Measurements from ENCODE around the gene HCFC1R1.
"Not testable (repeated sequence)": the region's sequence is repeated elsewhere in the genome, so short reads cannot be mapped to it uniquely, and the experiment has no call there.

The HCFC1R1 gene

DNA sequence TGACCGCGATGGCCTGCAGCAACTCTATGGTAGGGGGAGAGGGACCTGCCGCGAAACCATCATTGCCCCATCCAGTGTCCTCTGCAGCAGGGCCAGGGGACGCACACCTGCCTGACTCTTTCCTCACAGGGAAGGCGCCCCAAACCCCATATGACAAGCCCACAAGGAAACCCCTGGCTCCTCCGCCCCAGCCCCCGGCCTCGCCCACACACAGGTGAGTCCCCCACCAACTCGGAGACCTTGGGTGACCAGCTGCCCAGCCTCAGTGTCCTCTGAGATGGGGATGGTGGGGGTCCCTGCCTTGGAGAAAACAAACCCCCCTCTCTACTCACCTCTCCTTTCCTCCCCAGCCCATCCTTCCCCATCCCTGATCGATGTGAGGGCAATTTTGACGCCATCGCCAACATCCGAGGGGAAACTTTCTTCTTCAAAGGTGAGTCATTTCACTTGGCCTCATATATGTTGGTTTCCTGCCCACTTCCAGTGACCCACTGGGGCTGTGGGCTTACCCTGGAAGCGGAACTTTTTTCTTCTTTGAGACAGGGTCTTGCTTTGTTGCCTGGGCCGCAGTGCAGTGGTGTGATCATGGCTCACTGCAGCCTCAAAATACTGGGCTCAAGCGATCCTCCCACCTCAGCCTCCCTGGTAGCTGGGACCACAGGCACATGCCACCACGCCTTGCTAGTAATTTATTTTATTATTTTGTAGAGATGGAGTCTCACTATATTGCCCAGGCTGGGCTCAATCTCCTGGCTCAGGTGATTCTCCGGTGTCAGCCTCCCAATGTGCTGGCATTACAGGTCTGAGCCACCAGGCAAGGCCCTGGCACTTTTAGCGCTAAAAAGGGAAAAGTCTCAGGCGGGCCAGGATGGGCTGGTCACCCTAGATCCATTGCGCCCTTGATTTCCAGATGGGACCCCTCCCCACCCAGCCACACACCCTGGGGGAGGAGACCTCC, 33.7 kb upstream of the HCFC1R1 start:
- DNase-seq (ENCODE audit: low read depth in 2 of 2), result no peak

DNA sequence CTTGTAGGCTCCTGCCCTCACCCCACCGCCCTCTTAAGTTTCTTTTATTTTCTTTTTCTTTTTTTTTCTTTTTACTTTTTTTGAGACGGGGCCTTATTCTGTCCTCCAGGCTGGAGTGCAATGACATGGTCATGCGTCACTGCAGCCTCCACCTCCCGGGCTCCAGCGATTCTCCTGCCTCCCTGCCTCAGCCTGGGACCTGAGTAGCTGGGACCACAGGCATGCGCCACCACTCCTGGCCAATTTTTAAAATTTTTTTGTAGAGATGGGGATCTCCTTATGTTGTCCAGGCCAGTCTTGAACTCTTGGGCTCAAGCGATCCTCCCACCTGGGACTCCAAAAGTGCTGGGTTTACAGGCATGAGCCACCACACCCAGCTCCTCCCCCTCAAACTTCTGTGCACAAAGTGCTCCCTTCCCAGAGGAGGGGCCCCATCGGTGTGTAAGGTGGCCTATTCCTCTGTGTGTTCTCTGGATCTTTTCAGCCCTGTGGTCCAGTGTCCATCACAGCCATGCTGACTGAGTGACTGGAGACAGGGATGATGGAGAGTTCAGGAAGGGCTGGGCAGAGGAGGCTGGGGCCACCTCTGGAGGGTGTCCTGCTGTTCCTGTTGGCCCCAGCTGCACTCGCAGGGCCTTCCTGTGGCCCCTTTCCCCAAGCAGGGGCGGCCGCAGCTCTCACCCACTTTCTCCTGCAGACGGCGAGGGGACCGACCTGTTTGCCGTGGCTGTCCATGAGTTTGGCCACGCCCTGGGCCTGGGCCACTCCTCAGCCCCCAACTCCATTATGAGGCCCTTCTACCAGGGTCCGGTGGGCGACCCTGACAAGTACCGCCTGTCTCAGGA, 32.8 kb upstream of the HCFC1R1 start:
- DNase-seq (ENCODE audit: low read depth in 2 of 2), result no peak

DNA sequence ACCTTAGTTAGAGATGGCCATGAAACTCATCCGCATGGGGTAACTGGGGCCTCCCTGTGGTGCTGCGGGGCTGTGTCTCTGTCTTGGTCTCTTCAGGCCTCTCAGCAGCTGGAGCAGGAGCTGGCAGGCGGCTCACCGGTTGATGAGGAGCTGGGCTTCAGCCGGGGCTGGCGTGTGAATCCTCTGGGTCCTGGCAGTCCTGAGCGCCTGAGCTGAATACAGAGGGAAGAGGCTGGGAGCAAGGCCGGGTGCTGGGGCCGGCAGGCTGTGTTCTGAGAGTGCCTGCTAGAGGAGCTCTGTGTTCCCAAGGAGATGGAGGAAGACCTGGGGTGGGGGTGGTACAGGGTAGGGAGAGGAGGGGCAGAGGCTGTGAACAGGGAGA, 32.0 kb upstream of the HCFC1R1 start:
- not testable (repeated sequence) for DNase-seq (ENCODE audit: low read depth in 2 of 2)

DNA sequence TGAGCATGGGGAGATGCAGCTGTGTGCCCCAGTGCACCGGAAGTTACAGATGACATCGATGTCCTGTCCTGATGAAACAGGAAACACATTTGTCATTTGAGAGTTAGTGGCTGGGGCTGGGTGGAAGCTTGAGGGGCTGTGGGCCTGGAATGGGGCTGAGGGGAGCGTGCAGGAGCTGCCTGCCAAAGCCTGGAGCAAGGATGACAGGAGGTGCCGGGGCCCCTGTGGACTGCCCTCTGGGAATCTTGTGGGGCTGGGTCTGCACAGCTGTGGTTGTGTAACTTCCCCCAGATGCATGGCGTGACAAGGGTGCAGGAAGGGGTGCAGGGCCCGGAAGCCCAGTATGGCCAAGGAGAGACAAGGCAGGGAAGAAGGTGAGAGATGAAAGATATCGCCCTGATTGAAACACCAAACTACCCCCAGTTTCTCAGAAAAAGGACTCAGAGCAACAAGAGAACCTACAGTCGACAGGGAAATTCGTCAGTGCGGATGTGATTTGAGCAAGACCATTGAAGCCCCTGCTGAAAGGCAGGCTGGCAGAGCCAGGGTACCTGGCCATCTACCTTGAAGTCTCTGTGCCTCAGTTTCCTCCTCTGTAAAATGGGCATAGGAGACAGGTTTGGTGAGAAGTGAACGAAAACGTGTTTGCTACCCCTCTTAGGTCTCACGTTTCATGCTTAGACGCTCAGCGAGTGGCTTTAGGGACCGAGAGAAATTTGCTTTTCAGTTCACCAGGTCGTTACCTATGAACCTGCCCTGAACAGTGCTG, 31.4 kb upstream of the HCFC1R1 start:
- DNase-seq (ENCODE audit: low read depth in 2 of 2), result no peak

DNA sequence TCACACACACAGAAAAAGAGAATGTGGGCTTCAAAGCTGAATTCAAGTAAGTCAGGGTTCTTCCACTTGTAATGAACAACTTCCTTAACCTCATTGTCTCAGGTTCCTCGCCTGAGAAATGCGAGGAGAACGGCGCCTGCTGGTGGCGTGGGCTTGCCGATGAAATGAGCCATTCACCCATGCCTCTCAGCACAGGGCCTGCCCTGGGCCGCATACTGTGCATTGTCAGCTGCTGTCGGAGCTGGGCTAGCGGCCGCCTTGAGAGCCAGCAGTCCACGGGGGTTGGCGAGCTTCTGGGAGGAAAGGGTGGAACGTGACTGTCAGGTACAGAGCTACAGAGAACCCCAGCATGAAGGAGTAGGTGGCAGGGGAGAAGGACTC, 29.6 kb upstream of the HCFC1R1 start:
- DNase-seq (ENCODE audit: low read depth in 2 of 2), result not testable (repeated sequence)

DNA sequence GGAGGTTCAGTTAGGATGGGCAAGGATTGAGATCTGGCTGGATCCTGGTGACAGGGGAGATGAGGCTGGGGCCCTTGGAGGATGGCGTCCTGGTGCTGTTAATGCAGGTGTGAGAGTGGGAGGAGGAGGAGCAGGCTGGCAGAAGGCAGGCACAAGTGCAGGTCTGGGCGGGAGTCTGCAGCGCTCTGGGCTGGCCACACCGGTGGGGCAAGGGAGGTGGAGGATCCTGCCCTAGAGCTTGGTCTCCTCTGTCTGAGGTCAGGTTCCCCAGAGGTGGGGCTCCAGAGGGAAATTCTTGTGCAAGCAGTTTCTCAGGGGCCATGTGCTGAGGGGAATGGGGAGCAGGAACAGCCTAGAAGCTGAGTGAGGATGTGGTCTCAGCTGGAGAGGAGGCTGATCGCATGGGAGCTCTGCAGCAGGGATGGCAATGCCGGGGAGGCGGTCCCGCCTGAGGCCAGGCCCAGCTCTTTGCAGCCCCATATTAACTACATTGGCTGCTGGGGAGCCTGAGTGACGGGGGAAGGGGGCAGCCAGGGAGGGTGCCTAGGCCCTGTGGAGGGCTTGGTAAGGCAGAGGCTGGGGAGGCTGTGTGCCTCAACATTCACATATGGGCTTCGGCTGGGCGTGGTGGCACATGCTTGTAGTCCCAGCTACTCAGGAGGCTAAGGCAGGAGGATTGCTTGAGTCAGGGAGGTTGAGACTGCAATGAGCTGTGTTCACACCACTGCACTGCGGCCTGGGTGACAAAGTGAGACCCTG, 29.0 kb upstream of the HCFC1R1 start:
- not testable (repeated sequence) for DNase-seq (ENCODE audit: low read depth in 2 of 2)

DNA sequence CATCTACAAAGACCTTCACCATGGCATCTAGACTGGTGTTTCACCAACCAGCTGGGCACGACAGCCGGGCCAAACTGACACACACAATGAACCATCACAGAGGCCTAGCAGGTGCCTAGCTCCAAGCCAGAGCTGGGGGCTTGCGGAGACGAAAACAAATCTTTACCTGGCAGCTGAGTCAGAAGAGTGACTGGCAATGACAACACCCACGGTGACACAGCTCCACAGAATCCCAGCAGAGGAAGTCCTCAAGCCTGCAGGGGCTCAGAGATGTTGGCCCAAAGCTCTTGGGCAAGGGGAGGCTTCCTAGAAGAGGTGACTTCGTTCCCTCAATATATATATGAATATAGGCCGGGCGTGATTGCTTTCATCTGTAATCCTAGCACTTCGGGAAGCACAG, 27.8 kb upstream of the HCFC1R1 start:
- no peak for DNase-seq (ENCODE audit: low read depth in 2 of 2)

DNA sequence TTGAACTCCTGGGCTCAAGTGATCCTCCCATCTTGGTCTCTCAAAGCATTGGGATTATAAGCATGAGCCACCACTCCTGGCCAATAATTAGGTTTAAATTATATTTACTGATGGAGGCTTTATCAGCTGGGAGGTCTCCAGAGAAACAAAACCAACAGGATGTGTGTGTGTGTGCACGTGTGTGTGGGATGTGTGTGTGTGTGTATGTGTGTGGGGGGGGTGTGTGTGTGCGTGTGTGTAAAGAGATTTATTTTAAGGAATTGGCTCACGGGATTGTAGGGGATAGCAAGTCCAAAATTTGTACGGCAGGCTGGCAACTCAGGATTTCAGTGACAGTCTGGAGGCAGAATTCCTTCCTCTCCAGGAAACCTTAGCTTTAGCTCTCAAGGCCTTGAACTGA, 27.3 kb upstream of the HCFC1R1 start:
- DNase-seq (ENCODE audit: low read depth in 2 of 2), result no peak

DNA sequence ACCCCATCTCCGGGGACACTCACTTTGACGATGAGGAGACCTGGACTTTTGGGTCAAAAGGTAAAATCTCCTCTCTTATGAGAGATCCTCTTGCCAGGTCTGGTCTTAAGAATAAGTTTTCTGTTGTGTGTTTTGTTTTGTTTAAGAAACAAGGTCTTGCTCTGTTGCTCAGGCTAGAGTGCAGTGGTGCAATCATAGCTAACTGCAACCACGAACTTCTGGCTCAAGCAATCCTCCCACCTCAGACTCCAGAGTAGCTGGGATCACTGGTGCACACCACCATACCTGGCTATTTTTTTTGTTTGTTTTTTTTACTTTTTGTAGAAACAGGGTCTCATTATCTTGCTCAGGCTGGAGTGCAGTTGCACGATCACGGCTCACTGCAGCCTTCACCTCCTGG, 26.7 kb upstream of the HCFC1R1 start:
- no peak for DNase-seq (ENCODE audit: low read depth in 2 of 2)

DNA sequence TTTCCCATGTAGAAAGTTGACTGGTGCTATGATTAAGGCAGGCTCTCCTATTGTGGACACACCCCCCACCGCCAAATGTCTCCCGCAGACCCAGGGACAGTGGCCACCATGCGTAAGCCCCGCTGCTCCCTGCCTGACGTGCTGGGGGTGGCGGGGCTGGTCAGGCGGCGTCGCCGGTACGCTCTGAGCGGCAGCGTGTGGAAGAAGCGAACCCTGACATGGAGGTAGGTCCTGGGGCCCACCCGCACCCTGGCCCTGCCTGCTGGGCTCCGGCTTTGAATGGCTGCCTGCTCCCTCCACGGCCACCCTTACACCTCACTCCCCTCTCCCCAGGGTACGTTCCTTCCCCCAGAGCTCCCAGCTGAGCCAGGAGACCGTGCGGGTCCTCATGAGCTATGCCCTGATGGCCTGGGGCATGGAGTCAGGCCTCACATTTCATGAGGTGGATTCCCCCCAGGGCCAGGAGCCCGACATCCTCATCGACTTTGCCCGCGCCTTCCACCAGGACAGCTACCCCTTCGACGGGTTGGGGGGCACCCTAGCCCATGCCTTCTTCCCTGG, 26.3 kb upstream of the HCFC1R1 start:
- DNase-seq (ENCODE audit: low read depth in 2 of 2), result no peak

DNA sequence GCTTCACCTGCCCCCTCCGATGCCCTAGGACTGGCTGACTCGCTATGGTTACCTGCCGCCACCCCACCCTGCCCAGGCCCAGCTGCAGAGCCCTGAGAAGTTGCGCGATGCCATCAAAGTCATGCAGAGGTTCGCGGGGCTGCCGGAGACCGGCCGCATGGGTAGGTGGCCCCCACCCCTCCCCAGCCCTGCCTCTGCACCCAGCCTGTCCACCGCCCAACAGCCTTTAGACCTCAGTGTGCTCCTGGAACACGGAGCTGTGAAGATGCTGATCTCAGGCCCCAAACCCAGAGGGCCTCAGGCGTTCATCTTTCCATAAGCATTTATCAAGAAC, 23.6 kb upstream of the HCFC1R1 start:
- no peak for DNase-seq (ENCODE audit: low read depth in 2 of 2)

DNA sequence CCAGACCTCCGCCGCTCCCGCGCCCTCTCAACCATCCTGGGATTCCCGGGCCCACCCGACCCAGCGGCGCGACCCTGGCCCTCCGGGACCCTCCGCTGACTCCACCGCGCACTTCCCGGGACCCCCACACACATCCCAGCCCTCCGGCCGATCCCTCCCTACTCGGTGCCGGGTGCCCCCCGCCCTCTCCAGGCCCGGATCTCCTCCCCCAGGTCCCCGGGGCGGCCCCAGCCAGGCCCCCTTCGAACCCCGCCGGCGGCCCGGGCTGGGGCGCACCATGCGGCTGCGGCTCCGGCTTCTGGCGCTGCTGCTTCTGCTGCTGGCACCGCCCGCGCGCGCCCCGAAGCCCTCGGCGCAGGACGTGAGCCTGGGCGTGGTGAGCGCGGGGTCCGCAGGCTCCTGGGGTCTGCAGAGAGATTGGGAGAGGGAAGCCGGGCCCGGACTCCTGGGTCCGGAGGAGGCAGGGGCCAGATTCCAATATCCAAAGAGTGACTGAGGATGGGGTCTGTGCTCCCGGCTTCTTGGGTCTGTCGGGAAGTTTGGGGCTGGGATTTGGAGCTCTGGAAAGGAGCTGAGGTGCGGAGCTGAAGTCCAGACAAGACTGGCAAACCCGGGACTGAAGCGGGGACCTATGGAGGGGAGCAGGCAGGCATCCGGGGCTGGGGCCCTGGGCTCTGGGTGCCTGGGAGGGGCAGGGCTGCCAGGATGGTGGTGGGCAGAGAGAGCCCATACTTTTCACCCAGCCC, 23.1 kb upstream of the HCFC1R1 start:
- no peak for DNase-seq (ENCODE audit: low read depth in 2 of 2)

DNA sequence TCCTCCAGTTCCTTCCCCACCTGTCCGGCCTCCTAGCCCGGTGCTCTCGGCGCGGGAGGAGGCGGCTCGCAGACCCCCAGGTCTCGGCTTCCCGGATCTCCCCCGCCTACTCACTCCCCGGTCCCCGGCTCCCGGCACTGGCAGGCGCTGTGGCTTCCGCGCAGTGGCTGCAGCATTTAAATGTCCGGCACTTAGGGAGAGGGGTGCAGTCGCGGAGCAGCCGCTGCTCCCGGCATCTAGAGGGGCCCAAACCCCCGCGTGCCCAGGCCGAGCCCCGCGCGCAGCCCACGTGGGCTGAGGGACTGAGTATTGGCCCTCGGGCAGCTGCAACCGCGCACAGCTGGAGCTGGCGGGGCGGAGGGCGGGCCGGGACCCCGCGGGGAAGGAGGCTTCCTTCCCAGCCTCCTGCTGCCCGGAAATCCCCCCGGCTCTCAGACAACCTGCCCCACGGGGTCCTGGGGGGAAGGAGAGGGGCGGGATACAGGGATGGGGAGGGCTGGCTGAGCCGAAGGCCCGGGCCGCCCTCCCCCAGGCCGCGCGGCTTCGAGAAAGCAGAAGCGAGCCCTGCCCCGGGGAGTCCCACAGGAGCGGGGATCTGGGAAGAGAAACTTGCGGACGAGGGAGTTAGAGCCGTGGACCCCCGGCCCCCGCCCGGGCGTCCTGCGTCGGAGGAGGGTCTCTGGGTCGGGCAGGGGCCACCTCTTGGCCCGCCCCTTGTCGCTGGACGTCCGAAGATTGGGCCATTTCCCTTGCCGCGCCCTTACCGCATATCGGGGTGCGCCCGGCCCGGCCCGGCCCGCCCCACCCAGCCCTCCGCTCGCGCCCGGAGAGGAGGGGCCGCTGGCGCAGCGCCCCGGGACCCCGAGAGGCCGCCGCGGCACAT, 22.3 kb upstream of the HCFC1R1 start, which contains the start of gene MMP25:
TSS of gene MMP25 (plus strand) at position 804 of the 883 bp plus-strand sequence. CDS start 357 bp downstream, outside the sequence.
- DNase-seq (ENCODE audit: low read depth in 2 of 2), result no peak

DNA sequence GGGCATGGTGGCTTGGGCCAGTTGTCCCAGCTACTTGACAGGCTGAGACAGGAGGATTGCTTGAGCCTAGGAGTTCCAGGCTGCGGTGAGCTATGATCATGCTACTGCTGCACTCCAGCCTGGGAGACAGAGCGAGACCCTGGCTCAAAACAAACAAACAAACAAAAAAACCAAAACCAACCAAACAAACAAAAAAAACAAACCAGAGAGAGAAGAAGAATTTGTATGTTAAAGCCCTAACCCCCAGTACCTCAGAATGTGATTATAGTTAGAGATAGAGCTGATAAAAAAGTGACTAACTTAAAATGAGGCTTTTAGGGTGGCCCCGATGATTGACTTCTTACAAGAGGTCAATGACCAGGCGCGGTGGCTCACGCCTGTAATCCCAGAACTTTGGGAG, 21.0 kb upstream of the HCFC1R1 start:
- no peak for DNase-seq (ENCODE audit: low read depth in 2 of 2)

DNA sequence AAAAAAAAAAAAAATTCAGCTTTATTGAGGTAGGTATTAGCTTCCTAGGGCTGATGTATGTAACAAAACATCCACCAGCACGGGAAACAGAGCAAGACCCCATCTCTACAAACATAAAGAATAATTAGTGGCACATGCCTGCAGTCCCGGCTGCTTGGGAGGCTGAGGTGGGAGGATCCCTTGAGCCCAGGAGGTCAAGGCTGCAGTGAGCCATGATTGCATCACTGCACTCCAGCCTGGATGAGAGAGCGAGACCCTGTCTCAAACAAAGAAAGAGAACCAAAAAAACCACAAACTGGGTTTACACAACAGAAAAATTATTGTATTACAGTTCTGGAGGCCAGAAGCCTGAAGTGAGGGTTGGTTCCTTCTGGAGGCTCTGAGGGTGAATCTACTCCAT, 18.6 kb upstream of the HCFC1R1 start:
- no peak for DNase-seq (ENCODE audit: low read depth in 2 of 2)

DNA sequence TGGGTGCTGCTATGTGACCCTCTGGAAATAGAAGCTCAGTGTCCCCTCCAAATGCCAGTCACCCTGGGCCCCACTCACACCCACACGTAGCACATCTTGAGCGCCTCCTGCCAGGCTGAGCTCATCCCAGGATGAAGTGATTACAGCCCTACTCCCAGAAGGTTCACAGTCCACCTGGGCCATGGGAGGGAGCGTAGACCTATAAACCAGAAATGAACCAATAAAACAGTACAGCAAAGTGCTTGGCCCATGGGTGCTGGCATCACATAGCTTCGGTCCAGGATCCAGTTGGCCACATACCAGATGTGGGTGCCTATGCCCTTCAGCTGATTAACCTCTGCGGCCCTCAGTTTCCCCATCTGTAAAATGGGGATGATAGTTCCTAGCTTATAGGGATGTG, 15.2 kb upstream of the HCFC1R1 start:
- no peak for DNase-seq (ENCODE audit: low read depth in 2 of 2)

DNA sequence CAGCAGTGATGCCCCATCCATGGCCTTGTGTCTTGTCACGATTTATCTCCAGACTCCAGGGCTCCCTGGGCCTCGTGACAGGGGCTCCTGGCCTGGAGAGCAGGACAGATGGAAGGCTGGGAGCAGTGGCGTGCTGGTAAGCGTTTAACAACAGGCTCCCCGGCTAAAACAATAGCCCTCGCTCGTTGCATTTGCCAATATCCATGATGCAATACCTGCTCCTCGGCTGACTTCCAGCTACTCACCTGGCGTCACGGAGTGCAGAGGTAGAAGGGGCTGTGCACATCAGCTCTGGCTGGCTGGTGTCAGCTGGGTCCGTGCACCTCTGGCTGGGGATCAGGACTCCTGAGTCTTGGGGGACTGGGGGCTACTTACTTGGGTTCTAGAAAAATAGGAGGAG, 14.5 kb upstream of the HCFC1R1 start:
- DNase-seq (ENCODE audit: low read depth in 2 of 2), result no peak

DNA sequence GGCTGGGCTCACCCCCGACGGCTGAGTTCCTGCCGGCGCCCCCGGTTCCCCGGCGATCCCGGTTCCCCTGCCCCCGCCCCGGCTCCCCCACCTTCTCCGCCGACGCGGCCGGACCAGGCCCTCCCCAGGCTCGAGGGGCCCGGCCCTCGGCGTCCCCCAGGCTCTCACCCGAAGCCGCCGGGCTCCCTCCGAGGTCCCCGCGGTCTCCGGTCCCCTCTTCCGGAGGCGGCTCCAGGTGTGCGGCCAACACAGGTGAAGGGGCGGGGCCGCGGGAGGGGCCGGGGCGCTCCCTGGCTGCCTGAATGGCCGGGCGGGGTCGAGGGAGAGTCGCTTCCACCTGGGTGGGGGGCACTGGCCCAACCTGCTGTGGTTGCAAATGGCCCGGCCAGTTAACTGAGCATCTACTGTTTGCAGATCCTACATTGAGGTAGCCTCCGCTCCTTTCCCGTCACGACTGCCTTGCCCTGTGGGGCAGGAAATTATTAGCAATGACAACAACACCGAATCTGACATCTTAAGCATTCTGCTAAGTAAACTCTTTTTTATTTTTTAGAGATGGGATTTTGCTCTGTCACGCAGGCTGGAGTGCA, 13.1 kb upstream of the HCFC1R1 start, which contains the start of gene BICDL2:
TSS of gene BICDL2 (minus strand) at position 219 of the 590 bp plus-strand sequence. CDS start 1,448 bp downstream, outside the sequence.
- DNase-seq (ENCODE audit: low read depth in 2 of 2), result no peak
